Activated gamma-delta T cell (primary cell): Measurements from ENCODE around the gene ZNF622.

Experiments used
- DNase-seq: peaks from one replicate; lab custom pipeline; 2025; lab: John Stamatoyannopoulos, UW
- total RNA-seq, 2 donors: gene quantifications; one replicate each; lab custom pipeline; 2026; lab: John Stamatoyannopoulos, UW

ZNF622 gene
- 45.3 to 45.4 reads per million in 2 donors for total RNA-seq

DNA sequence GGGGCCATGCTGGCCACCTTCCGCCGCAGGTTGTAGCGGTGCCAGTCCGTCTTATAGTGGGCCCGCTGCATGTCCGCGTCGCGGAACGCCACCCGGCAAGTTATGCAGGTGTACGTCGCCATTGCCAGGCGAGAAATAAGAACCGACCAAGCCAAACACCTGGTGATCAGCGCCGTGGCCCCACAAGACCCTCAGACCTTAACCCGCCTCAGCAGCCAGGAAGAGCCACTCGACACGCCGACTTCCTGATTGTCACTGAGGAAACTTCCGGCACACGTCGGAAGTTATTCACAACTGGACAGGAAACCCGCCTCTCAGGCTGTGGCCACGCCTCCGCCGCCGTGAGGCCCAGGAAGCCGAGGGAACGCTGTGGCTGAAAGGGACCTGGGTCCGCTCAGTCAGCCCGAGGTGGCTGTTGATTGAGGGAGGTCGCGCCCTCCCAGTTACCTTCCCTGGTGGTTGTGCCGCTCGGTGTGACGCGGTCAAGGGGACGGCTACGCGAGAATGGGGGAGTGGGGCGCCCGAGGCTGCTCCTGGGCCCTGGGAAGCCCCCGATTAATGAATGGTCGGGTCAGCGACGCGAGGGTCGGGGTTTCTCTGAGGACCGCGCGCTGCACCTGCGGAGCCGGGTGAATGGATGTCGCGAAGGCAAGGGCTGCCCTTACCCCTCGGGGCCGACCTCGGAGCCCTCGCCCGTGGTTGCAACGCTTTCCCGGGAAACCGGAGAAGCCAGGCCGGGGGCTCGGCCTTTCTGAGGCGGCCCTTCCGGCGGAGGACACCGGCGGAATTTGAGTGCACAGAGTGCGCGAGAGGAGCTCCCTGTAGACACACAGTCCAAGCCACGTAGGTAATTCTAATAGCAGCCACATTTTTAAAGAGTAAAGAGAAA lies at the start of gene ZNF622:
TSS of gene ZNF622 (minus strand) at position 257 of the 889 bp plus-strand sequence. CDS start at position 122, 135 bp downstream.
- DNase-seq = peak; percentile 76

DNA sequence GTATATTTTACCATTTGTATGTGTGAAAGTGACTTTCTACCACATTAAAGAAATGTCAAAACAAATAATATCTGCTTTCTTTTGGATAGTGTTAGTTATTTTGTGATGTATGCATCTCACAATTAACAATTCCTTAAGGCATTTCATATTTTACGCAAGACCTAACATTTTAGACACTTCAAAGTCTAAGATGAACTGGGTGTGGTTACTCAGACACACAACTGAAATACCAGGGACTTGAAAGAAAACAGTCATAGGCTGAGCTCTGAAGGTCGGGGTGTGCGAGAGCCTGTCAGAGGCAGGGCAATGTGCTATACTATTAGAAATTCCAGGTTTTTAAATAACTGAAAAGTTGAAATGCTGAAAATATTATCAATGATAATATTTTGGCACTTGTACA lies 44.5 kb upstream of the ZNF622 start:
- no peak for DNase-seq

- no peak for DNase-seq
Measured at GRCh38 chr5:16508730-16509531, 43.3 kb upstream of the ZNF622 start.

GRCh38 chr5:16507716-16508115 lies 42.1 kb upstream of the ZNF622 start:
- DNase-seq = no peak

DNA sequence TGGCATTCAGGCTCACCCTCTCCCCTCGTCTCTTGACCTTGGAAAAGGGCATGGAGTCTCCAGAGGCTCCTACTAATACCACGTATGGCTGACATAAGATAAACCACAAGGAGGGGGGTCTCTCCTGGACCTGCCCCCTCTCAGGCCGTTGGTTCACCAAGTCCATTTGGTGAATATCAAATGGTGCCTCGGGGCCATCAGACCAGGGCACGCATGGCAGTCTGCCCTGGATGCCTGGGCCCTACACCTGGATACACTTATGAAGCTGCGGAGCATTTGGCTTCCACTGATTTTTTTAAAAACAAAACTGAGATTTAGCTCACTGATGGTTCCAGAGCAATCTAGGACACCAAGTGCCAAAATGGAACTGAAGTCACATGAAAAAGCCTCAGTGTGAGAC lies 40.3 kb upstream of the ZNF622 start:
- no peak for DNase-seq

- DNase-seq = no peak
Measured at GRCh38 chr5:16505140-16505891, 39.7 kb upstream of the ZNF622 start.

- no peak for DNase-seq
Measured at GRCh38 chr5:16504571-16504970, 39.0 kb upstream of the ZNF622 start.

DNA sequence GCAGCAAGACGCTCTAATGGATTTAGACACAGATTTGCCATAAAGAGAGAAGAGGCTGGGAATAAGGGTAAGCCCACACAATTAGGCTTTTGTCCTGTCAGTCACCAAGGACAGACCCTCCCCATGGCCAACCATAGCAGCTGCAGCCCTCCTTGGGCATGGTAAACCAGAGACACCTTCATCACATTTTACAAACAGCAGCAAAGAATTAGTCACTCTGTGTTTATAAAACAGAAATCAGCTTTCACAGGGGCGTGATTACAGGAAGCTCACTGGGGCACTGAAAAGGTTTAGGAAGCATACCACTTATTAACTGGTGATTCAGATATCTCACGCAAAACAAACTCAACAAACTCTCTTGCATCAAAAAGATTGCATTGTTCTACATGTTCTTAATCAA lies 37.3 kb upstream of the ZNF622 start:
- no peak for DNase-seq

- DNase-seq = no peak
Measured at GRCh38 chr5:16500024-16500423, 34.4 kb upstream of the ZNF622 start.

- DNase-seq = no peak
Measured at GRCh38 chr5:16497546-16497945, 31.9 kb upstream of the ZNF622 start.

DNA sequence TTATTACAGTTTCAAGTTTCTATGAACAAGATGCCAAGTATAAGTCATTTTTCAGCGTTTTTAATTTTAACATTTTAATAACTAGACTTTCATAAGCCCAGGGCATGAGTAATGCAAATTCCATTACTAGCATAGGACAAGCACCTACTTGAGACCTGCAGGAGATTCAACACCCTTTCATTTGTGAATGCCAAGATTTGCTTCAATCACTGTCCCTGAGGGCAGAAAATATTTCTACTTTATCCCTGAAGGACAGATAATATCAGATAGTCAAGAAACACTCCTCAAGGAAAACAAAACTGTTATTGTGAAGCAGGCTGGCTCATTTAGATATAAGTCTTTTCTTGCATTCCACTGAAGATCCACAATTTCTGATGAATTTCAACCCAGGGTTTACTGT lies 27.7 kb upstream of the ZNF622 start:
- DNase-seq = no peak

DNA sequence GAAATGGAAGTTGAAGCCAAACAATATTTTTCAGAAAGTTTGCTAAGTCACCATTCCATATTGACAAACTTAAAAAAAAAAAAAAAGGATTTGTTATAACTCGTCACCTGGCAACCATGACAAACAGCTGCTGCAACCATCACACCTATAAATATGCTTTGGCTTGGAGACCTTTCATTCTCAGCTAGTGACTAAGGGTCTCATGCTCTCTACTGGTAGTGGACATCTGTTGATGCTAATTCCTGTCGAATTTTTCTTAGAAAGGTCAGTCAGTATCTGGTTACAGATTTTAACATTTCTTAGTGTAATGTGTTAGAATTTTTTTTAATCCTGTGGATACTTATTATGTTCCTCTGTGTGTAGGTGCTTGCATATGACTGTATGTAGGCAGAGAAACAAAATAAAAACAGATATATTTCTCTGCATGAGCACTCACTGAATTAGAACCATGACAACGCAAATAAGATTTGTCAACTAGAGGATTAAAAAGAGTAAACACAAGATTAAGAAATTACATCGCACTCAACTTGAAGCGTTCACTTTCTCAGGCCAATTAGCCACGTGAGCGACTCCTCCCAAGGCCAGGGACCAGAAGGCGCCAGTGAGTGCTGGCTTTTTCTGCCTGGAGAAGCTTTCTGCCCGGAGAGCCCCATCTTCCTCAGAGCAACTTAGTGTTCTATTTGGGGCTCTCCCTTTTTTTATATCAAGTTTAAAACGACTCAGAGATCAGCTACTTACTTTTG lies 27.0 kb upstream of the ZNF622 start:
- no peak for DNase-seq

GRCh38 chr5:16490911-16491310 lies 25.3 kb upstream of the ZNF622 start:
- no peak for DNase-seq

DNA sequence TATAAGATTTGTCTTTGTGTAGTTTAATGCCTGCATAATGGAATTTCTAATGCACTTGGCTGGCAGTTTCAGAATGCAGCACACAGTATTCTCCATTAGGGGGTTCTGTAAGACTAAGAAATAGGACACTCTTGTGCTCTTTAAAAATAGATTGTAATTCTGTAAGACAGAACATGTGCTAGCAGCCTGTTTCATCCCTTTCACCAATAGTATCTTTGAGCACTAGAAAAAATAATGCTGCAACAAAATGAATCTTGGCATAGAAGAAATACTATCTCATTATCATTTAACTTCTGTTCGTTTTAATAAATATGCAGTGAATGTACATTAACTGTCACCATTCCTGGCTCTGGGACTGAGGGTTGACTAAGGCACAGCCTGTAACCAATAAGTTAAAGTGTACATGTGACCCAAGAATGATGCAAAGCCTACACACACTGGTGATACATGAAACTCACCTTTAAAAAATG lies 23.8 kb upstream of the ZNF622 start:
- no peak for DNase-seq

DNA sequence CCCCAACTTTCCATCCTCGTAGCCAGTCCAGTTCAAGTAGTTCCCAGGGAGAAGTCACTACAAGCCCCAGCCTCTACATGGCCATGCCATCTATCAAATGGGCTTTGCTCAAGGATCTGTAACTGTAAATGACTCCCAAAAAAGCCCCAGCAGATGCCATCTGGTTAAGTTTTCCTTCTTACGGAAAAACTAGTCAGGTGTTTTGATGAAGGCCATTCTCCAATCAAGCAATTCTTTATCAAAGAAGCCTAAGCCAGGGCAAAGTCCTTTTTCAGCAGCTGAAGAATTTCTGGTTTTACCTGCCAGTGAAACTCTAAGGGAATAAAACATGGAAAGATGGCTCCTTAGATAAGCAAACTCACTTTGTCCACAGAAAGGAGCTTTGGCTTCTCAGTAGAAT lies 21.9 kb upstream of the ZNF622 start:
- DNase-seq = no peak

DNA sequence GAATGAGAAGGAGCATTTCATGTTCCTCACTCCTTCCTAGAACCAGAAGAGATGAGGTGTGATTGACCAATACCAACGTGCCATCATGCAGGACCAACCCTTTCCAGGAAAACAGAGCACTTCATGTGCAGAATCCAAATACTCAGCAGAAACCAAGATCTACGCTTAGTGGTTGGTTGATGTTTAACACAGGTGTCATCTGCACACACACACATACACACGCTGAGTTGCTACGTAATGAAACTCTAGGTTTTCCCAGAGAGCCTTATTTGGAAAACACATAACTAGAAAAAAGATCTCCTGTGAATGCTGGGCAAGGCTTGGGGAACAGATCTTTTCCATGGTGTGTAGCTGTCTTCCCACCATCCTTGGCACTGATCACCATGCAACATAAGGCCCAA lies 21.1 kb upstream of the ZNF622 start:
- no peak for DNase-seq

GRCh38 chr5:16485656-16486055 lies 20.1 kb upstream of the ZNF622 start:
- no peak for DNase-seq

DNA sequence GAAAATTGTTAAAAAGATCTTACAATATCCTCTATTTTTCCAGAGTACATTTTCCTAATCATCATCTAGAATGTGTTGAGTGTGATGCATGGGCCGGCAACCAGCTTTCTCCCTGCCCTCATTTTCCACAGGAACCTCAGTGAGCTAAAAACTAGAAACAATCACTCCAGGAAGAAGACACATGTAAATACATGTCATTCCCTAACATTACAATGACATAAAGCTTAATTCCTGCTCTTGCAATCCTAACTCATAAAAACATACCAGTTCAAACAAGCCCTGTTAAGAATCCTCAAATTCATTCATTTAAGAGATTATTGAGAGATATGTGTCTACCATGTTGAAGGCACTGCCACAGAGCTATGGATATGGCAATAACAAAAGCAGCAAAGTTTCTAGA lies 18.5 kb upstream of the ZNF622 start:
- DNase-seq = no peak

DNA sequence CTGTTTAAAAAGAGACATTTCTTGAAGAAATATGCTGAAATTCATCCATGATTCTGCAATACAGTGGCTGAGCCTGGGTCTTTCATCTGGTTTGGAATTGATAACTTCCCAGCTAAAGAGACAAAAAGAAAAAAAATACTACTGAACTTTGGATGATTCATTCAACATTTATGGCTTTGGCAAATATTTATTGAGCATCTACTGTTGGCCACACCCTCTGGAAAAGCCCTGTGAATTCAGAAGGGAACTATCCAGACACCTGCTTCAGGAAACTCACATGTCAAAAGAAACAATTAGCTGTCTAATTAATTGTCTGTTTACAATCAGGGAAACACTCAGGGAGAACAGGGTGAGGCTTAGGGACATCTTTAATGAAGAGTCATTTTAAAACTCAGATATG lies 17.8 kb upstream of the ZNF622 start:
- no peak for DNase-seq

GRCh38 chr5:16482891-16483290 lies 17.3 kb upstream of the ZNF622 start:
- no peak for DNase-seq

- no peak for DNase-seq
Measured at GRCh38 chr5:16480821-16481538, 15.4 kb upstream of the ZNF622 start.
